Embryonic facial prominence (tissue), 1 donor: ENCODE data around the gene ATP8B3.

Experiments used
- DNase-seq: peaks from one replicate; pipeline ENCODE4 v3.0.0-alpha.2; 2016; ENCODE audit errors: extremely low spot score

The ATP8B3 gene

GRCh38 chr19:1811942-1812425 is at the start of gene ATP8B3:
Gene ATP8B3, minus strand, starts transcription at chr19:1812276. Its CDS starts 540 bp downstream, at chr19:1811736.
- DNase-seq: no peak

DNA sequence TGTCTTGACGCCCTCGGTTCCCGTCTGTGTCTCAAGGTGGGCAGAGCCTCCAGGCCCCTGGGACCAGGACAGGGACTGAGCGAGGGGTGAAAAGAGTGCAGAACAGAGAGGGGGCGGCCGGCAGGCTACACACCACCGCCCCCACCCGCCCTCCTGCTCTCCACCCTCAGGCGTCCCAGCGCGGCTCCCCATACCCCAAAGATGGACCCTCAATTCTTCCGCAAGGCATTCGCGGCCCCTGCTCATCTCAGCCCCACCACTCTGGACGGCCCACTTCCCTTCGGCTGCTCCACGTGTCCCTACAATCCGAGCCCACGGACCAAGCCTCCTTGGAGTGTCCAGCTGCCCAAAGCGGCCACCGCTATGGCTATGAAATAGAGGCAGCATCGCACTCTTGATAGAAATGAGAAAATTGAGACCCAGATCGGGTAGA is 49.5 kb upstream of the ATP8B3 start:
- DNase-seq: no peak

DNA sequence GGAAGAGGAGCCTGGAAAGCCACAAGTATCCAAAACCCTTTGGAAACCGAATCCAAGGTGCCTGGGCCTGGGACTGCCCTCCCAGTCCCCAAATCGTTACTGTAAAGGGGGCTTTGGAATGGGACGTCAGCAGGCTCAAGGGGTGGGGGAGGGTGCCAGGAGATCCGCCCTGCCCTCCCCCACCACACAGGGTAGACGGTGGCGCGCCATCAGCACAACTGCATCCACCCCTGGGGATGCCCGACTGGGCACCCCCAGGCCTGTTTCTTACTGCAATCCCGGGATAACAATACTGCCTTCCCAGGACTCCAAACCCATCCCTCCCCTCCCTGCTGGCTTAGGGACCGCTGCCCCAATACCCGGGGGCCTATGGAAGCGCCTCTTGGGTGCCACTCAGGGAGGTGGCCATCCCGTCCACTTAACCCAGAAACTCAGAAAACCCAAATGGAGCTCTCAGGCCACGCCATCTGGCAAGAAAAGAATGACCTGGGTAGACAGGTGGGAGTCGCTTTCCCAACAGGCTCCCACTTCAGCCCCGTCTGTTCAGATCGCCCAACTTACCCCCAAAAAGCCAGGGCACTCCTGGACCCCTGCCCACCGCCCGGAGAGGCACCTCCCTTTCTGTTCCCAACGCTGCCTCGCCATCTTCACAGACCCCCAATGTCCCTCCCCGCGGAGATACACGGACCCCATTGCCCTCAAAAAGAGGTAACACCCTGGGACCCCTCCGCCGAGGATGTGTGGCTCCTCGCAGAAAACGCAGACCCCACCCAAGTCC is 48.9 kb upstream of the ATP8B3 start:
- no peak for DNase-seq

DNA sequence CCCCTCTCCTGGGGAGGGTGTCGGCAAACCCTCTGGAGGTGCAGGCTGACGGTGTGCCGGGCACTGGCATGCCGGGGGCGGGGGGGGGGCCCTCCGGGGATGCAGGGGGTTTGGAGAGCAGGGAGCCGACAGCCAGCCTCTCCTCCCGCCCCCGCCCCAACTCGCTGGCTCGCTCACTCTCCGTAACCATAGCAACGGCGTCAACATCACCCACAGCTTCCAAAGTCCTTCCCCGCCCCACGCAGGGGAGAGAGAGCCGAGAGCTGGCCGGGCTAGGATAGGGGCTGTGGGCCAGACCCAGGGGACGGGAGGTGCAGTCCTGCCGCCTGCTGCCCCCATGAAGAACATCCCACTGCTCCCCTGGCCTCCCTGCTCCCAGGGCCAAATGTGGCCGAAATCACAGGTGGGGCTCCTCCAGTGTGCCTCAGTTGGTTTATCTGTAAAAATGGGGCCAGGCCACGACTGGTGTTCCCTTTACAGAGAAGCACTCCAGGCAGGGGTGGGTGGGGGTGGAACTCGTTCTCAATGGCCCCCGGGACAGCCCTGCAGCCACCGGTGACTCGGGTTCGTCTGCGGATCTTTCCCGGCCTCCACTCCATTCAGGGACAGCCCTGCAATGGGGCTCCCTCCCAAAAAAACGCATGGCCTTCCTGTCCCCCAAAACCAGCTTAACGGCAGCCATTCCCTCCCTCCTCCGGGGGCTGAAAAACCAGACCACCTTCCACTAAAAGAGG is 48.1 kb upstream of the ATP8B3 start:
- DNase-seq: peak; percentile 75

DNA sequence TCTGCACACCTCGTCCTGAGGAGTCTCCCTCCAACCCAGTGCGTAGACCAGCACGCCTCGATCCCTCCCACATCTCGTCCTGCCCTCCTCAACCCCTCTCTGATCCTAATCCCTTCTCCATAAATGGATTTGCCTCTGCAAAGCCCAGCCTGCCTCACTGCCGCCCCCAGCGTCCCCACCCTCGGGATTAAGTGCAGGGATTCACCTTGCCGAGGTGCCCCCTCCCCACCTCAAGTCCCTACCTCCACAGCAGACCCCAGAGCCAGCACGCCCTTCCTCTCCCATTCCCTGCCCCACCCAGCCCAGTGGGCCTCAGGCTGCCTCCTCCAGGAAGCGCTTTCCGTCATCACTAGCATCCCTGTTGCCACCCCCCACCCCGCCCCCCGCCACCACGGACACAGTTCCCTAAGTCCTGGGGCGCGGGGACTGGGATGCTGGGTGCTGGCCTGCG is 47.3 kb upstream of the ATP8B3 start:
- no peak for DNase-seq

- DNase-seq: no peak
Observed at GRCh38 chr19:1858412-1859081, 46.5 kb upstream of the ATP8B3 start.

DNA sequence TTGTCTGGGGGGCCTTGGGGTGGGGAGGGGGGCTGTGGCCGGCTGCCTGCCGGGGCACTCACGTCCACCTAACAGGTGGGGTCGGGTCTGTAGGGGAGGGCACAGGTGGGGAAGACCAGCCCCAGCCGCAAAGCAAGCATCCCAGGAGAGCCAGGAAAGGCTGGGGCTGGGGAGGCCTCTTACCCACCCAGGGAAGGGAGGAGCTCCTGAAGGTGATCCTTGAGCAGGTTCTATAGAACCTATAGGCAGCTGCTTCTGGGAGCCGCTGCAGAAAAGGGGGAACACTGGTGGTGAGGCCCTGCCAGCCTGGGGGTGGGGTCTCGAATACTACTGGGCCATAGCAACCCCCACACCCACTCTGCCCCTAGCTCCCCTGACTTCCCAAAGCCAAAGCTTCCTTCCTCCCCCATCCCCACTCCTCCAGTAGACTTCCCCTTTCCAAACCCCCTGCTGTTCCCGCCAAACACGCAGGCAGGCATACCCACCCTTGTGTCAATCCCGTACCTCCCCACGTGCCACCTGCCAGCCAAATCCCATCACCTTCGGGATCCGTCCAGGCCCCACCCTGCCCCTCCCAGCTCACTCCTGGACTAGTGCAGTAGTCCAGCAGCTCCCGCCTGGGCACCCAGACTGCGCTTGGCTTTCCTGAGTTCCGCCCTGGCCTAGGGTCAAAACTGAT is 45.7 kb upstream of the ATP8B3 start:
- DNase-seq: no peak

DNA sequence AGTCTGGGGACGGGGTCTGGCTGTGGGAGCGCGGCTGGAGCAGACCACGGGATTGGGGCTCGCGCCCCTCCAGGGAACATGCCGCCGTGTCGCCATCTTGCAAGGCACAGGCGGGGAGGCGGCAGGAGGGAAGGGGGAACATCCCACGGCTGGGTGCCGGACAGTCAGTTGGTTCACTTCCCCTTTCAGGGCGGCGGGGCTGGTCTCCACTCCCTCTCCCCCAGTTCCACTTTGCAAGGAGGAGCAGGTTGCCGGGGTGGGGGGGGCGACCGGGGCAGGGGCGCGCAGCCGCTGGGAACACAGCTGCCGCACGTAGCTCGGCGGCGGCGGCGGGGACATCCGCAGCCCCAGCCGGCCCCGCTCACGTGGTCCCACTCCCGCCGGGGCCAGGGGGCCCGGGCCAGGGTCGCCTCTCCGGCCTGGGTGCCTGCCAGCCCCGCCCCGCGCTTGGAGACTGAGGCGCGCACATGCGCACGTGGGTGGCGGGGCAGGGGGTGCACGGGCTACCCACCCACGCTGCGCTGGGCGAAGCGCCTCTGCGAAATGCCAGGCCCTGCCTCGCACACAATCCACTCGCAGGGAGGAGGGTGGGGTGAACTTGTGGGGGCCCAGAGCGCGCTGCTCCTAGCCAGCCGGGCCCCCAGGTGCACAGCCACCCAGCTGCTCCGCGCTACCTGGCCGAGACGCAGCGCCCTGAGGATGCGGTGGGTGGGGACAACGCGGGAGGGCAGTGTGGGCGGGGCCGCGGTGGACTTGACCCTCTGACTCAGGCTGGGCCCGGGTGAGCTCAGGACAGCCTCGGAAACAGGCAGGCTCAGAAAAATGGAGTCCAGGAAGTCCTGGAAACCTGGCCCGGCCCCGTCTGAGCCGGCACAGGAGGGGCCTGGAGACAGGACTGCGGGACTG is 44.9 kb upstream of the ATP8B3 start:
- DNase-seq: no peak

- no peak for DNase-seq
Observed at GRCh38 chr19:1856345-1856697, 44.2 kb upstream of the ATP8B3 start.

GRCh38 chr19:1855828-1856255 is 43.8 kb upstream of the ATP8B3 start:
- no peak for DNase-seq

GRCh38 chr19:1855040-1855827 is 43.2 kb upstream of the ATP8B3 start:
- no peak for DNase-seq

DNA sequence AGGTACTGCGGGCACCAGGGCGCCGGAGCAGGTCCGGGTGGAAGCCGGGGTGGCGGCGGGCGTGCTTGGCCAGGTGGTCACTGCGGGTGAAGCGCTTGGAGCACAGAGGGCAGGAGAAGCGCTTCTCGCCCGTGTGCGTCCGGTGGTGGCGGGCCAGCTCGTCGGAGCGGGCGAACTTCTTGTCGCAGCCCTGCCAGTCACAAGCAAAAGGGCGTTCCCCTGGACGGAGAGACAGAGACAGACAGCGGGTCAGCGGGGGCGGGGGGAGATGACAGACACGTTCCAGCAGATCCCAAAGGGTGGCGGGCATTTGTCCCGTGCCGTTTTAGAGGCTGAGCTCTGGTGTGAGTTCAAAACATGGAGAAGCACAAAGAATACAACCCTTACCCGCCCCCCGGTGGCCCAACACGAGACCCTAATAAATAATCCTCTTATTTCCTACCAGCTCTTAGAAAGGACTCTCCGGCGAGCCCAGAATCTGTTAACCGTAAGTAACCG is 42.5 kb upstream of the ATP8B3 start:
- no peak for DNase-seq

DNA sequence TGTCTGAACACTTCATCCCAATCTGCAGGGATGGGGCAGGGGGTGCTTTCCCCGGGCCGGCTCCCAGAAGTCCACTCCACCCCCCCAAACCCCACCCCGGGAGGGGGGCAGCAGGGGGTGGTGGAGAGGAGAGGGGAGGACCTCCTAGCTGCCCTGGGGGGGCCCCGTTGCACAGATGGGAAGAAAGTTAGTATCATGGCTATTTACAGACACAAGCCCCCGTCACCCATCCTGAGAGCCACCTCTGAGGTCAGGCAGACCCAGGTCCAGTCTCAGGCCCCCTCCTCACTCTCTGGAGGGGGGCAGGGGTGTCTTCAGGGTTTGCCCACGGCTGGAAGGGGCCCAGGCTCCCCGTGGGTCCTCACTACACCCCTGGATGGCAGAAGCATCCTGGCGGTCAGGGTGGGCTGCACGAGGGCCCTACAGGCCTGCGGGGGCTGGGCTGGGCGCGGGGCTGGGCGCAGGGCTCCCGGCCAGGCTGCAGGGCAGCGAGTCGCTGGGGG is 42.0 kb upstream of the ATP8B3 start:
- no peak for DNase-seq

DNA sequence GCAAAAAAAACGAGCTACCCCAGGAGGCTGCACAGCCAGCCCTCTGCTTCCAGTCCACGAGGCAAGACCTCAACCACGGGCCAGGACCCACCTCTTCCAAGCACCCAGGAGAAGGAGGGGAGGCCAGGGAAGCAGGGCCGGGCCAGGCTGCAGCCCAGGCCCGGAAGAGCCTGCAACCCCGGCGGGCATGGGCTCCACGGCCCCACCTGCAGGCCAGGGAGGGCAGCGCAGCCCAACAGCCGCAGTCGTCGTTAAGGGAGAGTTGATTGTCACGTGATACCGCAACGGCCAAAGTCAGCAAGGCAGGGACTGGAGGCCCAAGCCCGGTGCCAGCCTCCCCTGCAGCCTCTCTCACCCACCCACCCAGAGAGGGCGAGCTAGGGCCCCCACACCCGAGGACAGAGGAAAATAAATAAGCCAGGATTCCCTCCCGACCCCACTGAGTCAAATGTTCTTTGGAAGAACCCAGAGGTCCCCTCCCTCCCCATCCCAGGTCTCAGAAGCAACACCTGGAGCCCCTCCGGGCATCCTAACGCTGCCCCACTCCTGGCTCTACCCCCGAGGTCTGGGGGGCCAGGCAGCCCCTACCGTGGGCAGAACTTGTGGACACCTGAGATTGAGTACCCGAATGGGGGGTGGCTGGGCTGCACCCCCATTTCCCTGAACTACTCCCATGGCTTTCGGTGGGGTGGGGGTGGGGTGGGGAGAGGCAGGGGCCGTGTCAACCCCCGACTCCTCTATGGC is 41.4 kb upstream of the ATP8B3 start:
- DNase-seq: no peak

GRCh38 chr19:1852581-1853128 is 40.6 kb upstream of the ATP8B3 start:
- DNase-seq: no peak

DNA sequence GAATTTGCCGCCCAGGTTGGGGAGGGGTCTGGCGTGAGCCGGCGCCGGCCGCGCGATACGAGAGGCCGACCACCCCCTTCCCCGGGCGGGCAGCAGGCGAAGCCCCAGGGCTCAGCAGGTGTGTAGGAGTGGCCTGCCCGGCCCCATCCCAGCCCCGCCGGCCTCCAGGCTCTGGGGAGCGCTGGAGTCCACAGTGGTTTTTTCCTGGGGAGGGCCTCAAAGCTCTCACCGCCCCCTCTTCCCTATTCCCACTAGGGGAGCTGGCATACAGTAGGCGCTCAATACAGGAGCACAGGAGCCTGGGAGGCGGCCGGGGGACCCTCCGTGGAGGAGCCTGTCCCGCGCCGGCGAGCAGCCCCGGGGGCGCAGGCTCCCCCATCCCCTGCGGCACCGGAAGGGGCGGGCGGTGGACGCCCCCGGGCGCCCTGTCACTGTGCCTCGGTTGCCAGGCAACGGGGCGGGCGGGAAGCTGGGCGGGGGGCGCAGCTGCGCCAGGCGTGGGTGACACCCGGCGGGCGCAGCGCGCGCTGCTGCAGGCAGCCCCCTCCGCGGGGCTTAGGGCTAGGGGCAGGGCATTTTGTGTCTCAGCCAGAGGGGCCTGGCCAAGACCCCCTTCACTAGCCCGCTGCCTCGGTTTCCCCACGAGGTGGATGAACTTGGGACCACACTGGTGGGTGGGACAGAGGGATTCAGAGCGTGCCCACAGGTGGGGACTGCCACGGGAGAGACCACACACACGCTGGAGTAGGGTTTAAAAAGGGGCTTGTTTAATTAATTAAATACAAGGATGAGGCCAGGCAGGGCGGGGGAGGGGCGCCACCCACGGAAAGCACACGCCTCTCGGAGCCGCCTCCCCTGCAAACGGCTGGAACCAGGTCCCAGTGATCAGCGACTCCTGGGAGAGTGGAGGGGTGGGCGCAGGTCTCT is 39.8 kb upstream of the ATP8B3 start:
- no peak for DNase-seq
